ENCODE measurements around the gene ZCCHC24. TPM values are rescaled to one million over a fixed set of nuclear protein-coding genes. Genes with fewer than 3 reads are reported as not detected.

ZCCHC24 gene
- total and polyA plus RNA-seq, 2 donors (not counting 3 experiments of a cell fraction or from before 2014, with no cell fraction given): 5.2 to 8.4 TPM

- Histone ChIP-seq H3K27ac (ENCODE audit: insufficient read depth, low read depth, low read length) (no peak overlapping the region), H3K79me2 (ENCODE audit: control insufficient read depth, insufficient read depth, low read length) (no peaks in the 10 kb centered on the region), H3K9me3 (replicated peaks; ENCODE audit: control insufficient read depth, insufficient read depth, low read length) (no peaks in the 10 kb centered on the region), H3K36me3 (ENCODE audit: control insufficient read depth in 2 of 2, extremely low read depth in 1 of 2, insufficient read depth in 2 of 2, low read length in 2 of 2) (no peaks in the 10 kb centered on the region), H3K9ac (replicated peaks; ENCODE audit: extremely low read depth, insufficient read depth, low read length) (no peak overlapping the region), H2AFZ (ENCODE audit: low read depth, low read length) (no peak overlapping the region), H3K4me1 (ENCODE audit: control insufficient read depth, extremely low read depth, insufficient read depth, low read length) (no peaks in the 10 kb centered on the region), H3K27me3 (ENCODE audit: control insufficient read depth in 2 of 2, insufficient read depth in 2 of 2, low read length in 2 of 2) (peaks cover 14 to 15% of the 10 kb centered on the region in 2 experiments), H4K20me1 (replicated peaks; ENCODE audit: control insufficient read depth, extremely low read depth, insufficient read depth, low read length) (no peaks in the 10 kb centered on the region), H3K4me3 (replicated peaks in 1 of 3; ENCODE audit: insufficient read depth in 1 of 3, low read depth in 1 of 3, low read length in 3 of 3) (no peak overlapping the region), H3K9me1 (replicated peaks; ENCODE audit: control insufficient read depth, extremely low read depth, insufficient read depth, low read length) (no peaks in the 10 kb centered on the region), H3K4me2 (ENCODE audit: insufficient read depth, low read length) (no peak overlapping the region)
- FAIRE-seq (no peak), DNase-seq (ENCODE audit: low read depth, low spot score) (no peak)
- intact Hi-C loops (cut with micrococcal nuclease) (no loop called here), dilution Hi-C loops (cut with MboI; ENCODE audit: extremely low pct_ligation_motif_present, low sequenced_read_pairs) (no loop called here)
- TF ChIP-seq POLR2A (IDR thresholded peaks at IDR 0.05; ENCODE audit: low read depth, low read length) (no peak), MYC (IDR thresholded peaks at IDR 0.05; ENCODE audit: low read depth, low read length) (no peak), GATA2 (IDR thresholded peaks at IDR 0.05; ENCODE audit: insufficient read depth, insufficient read length, low read depth, low read length) (no peak), POLR2AphosphoS5 (IDR thresholded peaks at IDR 0.05; ENCODE audit: insufficient read depth, low read depth, low read length) (no peak), EZH2 (IDR thresholded peaks at IDR 0.05; ENCODE audit: borderline replicate concordance, low read depth, low read length, severe bottlenecking) (no peak), FOS (IDR thresholded peaks at IDR 0.05; ENCODE audit: borderline replicate concordance, insufficient read depth, low read length) (no peak), CTCF (IDR thresholded peaks at IDR 0.05; ENCODE audit: extremely low read depth in 1 of 2, insufficient read depth in 1 of 2, low read depth in 1 of 2, low read length in 2 of 2) (no peak)
- ChIA-PET POLR2A (no interaction called here), CTCF (interaction anchor here (0.9 to 4.6 kb wide), 2 partner anchors 99 kb away, joined by 4 to 39 read pairs; no protein-coding TSS in a partner anchor)
- BruUV-seq (replicated peaks): no TSS peak
Measured at GRCh38 chr10:79473496-79474095, 28.2 kb upstream of the ZCCHC24 start.

Data from endothelial cell of umbilical vein (primary cell).